Thoracic aorta (tissue), 2 donors: ENCODE data around the gene TMEM145. TPM values are rescaled to one million over a fixed set of nuclear protein-coding genes. Genes with fewer than 3 reads are reported as not detected.

Experiments
- ATAC-seq: fragments of 150-250 bp; one replicate; pipeline ENCODE4 v1.8.0; 2017; ENCODE audit warnings: low read depth; ENCODE audit not compliant: insufficient number of reproducible peaks, low FRiP score
- DNase-seq: peaks from one replicate; pipeline ENCODE4 v3.0.0-alpha.2; 2020; ENCODE audit warnings: low spot score
- H3K27ac ChIP-seq, 2 donors: fragments of 200-600 bp; sonication (generic); 1 replicate in 1 of 2; 2 replicates in 1 of 2; pipeline ENCODE4 v1.5.1; 2016; ENCODE audit warnings: mild to moderate bottlenecking in 2 of 2, moderate library complexity in 2 of 2
- H3K27me3 ChIP-seq: fragments of 200-600 bp; sonication (generic); replicated peaks from 2 replicates; pipeline ENCODE4 v1.6.0; 2016; ENCODE audit warnings: mild to moderate bottlenecking; ENCODE audit not compliant: insufficient read depth
- H3K36me3 ChIP-seq: fragments of 200-600 bp; sonication (generic); one replicate; pipeline ENCODE4 v1.5.1; 2016
- H3K4me1 ChIP-seq, 2 donors: fragments of 200-600 bp; sonication (generic); 1 replicate in 1 of 2; 2 replicates in 1 of 2; pipeline versions ENCODE4 v1.5.1 to v1.6.0; 2016; ENCODE audit warnings: low read depth in 2 of 2, mild to moderate bottlenecking in 1 of 2; ENCODE audit not compliant: control insufficient read depth in 1 of 2
- H3K4me3 ChIP-seq: fragments of 200-600 bp; sonication (generic); 2 replicates; pipeline ENCODE4 v1.5.1; 2016; ENCODE audit warnings: mild to moderate bottlenecking
- H3K9me3 ChIP-seq: fragments of 200-600 bp; sonication (generic); 2 replicates; pipeline ENCODE4 v1.5.1; 2016
- total RNA-seq, 2 donors: library from RNA; depleted of rRNA; stranded (reverse); fragments of >200 nt; gene quantifications; one replicate each; pipeline versions ENCODE4 v1.1.0 to v1.2.3, GENCODE V29; 2016
- TF ChIP-seq, protein P1 (sequence below): fragments of 200-600 bp; sonication (generic); IDR thresholded peaks from one replicate; pipeline ENCODE4 v1.5.1; 2019; ENCODE audit warnings: antibody characterized with exemption

The TMEM145 gene
- total RNA-seq, 2 donors from 2014 or later, result not detected

- Histone ChIP-seq H3K9me3 (no peaks in the 10 kb centered on the region), H3K4me3 (no peak overlapping the region), H3K27ac (peak overlapping the region in 1 of 2 donors; percentile 57), H3K4me1 (peaks cover 19 to 38% of the 10 kb centered on the region in 2 donors), H3K27me3 (no peaks in the 10 kb centered on the region), H3K36me3 (peaks cover 51% of the 10 kb centered on the region)
- DNase-seq, result no peak
- TF ChIP-seq, protein P1, sequence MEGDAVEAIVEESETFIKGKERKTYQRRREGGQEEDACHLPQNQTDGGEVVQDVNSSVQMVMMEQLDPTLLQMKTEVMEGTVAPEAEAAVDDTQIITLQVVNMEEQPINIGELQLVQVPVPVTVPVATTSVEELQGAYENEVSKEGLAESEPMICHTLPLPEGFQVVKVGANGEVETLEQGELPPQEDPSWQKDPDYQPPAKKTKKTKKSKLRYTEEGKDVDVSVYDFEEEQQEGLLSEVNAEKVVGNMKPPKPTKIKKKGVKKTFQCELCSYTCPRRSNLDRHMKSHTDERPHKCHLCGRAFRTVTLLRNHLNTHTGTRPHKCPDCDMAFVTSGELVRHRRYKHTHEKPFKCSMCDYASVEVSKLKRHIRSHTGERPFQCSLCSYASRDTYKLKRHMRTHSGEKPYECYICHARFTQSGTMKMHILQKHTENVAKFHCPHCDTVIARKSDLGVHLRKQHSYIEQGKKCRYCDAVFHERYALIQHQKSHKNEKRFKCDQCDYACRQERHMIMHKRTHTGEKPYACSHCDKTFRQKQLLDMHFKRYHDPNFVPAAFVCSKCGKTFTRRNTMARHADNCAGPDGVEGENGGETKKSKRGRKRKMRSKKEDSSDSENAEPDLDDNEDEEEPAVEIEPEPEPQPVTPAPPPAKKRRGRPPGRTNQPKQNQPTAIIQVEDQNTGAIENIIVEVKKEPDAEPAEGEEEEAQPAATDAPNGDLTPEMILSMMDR, result no peak
- no peak for ATAC-seq
Measured at GRCh38 chr19:42287017-42287826, 25.9 kb upstream of the TMEM145 start.

GRCh38 chr19:42287827-42288107, 25.3 kb upstream of the TMEM145 start:
- Histone ChIP-seq H3K9me3 (no peaks in the 10 kb centered on the region), H3K4me1 (peaks cover 15 to 32% of the 10 kb centered on the region in 2 donors), H3K27me3 (no peaks in the 10 kb centered on the region), H3K27ac (no peak overlapping the region), H3K36me3 (peaks cover 57% of the 10 kb centered on the region), H3K4me3 (no peak overlapping the region)
- TF ChIP-seq, protein P1, result no peak
- no peak for DNase-seq
- no peak for ATAC-seq

DNA sequence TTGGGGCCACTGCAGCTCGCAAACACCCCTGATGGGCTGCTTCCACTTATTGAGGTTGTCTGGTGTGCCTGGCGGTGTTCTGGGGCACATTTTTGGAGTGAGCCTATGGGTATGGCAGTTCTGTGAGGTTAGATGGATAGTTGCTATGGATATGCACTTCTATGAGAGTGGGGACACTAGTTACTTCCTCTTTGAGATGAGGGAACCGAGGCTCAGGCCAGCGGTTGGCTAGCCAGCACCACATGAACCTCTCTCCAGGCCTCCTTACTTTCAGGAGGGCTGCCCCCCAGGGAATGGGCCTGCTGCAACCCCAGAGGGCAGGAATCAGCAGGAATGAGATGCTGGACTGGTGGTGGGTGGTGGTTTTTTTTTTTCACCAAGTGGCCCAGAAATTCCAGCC, 24.7 kb upstream of the TMEM145 start:
- no peaks in the 10 kb centered on the region for H3K9me3 ChIP-seq
- peaks cover 62% of the 10 kb centered on the region for H3K36me3 ChIP-seq
- no peak overlapping the region for H3K4me3 ChIP-seq
- H3K4me1 ChIP-seq, result peaks cover 9 to 26% of the 10 kb centered on the region in 2 donors
- ATAC-seq, result no peak
- H3K27me3 ChIP-seq, result no peaks in the 10 kb centered on the region
- no peak overlapping the region for H3K27ac ChIP-seq
- no peak for DNase-seq
- TF ChIP-seq, protein P1, result no peak

DNA sequence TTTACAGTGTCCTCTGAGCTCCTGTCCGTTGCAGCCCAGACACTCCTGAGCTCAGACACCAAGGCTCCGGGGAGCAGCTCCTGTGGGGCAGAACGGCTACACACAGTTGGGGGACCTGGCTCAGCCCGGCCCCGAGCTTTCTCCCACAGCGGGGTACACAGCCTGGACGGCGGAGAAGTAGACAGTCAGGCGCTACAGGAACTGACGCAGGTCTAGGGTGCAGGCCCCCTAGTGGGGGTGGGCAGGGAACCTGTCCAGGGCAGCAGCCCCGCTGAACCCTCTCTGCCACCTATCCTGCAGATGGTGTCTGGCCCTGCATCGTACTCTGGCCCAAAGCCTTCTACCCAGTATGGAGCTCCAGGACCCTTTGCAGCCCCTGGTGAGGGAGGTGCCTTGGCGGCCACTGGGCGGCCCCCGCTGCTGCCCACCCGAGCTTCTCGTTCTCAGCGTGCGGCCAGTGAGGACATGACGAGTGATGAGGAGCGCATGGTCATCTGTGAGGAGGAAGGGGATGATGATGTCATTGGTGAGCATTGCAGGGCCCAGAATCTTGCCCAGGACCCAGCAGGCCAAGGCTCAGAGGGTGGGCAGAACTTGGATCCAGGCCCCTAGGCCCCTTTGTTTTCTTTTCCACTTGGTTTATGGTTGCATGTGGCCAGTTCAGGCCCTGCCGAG, 24.1 kb upstream of the TMEM145 start:
- no peak for ATAC-seq
- Histone ChIP-seq H3K27ac (no peak overlapping the region), H3K4me3 (no peak overlapping the region), H3K36me3 (peaks cover 68% of the 10 kb centered on the region), H3K27me3 (no peaks in the 10 kb centered on the region), H3K4me1 (peaks cover 9 to 25% of the 10 kb centered on the region in 2 donors), H3K9me3 (no peaks in the 10 kb centered on the region)
- TF ChIP-seq, protein P1, result no peak
- DNase-seq, result no peak

DNA sequence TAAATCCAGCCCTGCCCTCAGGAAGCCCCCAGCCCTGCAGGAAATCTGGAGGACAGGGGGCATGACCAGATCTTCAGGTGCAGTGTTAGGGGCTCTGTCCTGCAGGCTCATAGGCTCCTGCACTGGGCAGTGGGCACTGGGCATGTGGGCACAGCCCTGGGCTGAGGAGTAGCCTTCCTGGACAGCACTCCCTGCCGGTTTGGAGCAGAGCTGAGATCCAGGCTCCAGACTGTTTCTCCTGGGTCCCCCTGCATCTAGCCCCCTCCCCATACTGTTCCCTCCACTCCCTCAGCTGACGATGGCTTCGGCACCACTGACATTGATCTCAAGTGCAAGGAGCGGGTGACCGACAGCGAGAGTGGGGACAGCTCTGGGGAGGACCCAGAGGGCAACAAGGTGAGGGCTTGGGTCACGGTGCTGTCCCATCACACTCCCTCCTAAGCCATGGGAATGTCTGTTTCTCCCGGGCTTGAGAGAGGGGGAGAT, 23.5 kb upstream of the TMEM145 start:
- H3K9me3 ChIP-seq, result no peaks in the 10 kb centered on the region
- ATAC-seq, result no peak
- H3K4me1 ChIP-seq, result peaks cover 9 to 25% of the 10 kb centered on the region in 2 donors
- TF ChIP-seq, protein P1, result no peak
- peaks cover 74% of the 10 kb centered on the region for H3K36me3 ChIP-seq
- H3K27me3 ChIP-seq, result no peaks in the 10 kb centered on the region
- no peak overlapping the region for H3K27ac ChIP-seq
- H3K4me3 ChIP-seq, result no peak overlapping the region
- no peak for DNase-seq
